Ovary (tissue), 9 donors: Measurements from ENCODE around the gene PTTG1IP. TPM values are rescaled to one million over a fixed set of nuclear protein-coding genes. Genes with fewer than 3 reads are reported as not detected.

Experiments
- DNase-seq, 5 donors: peaks; one replicate each; pipeline ENCODE4 v3.0.0-alpha.2; 2019 to 2020
- H3K27ac ChIP-seq, 2 donors: fragments of 200-600 bp; one replicate each; pipeline versions ENCODE4 v1.5.1 to v1.8.0; 2019 to 2022
- H3K27me3 ChIP-seq: fragments of 200-600 bp; one replicate; pipeline ENCODE4 v1.8.0; 2022
- H3K36me3 ChIP-seq: fragments of 200-600 bp; sonication (generic); one replicate; pipeline ENCODE4 v1.5.1; 2019
- H3K4me1 ChIP-seq: one replicate; pipeline ENCODE4 v1.8.1; 2013; ENCODE audit warnings: mild to moderate bottlenecking, moderate library complexity; ENCODE audit not compliant: insufficient read depth
- H3K4me3 ChIP-seq: fragments of 200-600 bp; sonication (generic); one replicate; pipeline ENCODE4 v1.5.1; 2017
- H3K9me3 ChIP-seq, 2 donors: fragments of 200-600 bp in 1 of 2; sonication (generic) in 1 of 2; one replicate each; pipeline versions ENCODE4 v1.5.1 to v1.8.1; 2013 to 2019; ENCODE audit warnings: mild to moderate bottlenecking in 1 of 2, moderate library complexity in 1 of 2
- EP300 ChIP-seq: sonication (generic); formaldehyde crosslinking; IDR thresholded peaks from one replicate; pipeline ENCODE4 v1.6.1; 2017; ENCODE audit warnings: antibody characterized with exemption
- POLR2A ChIP-seq: fragments of 450-650 bp; IDR thresholded peaks from one replicate; pipeline ENCODE4 v1.6.1; 2017; ENCODE audit warnings: antibody characterized with exemption, mild to moderate bottlenecking, moderate library complexity
- WGBS, 3 donors: extraction: QIAGEN DNeasy Blood & Tissue Kit in 1 of 3; methylation state at CpG; one replicate each; pipeline versions ENCODE4 v1.1.5 to v1.1.7; 2013 to 2017; 5-methylcytosine and 5-hydroxymethylcytosine counted together
- intact Hi-C, 4 donors: fragments of 100-400 bp; cut with DNase I; formaldehyde crosslinking; loops; one replicate each; pipeline versions ENCODE4 v1.11.0 to v1.15.1; 2022 to 2023
- polyA plus RNA-seq, 2 donors: library from polyadenylated mRNA; stranded (reverse); fragments of 200-250 nt in 1 of 2; fragments of 350-450 nt in 1 of 2; fragmentation: Illumina TruSeq in 1 of 2; extraction: RNeasy Lipid Tissue Mini Kit (QIAGEN cat#74804) in 1 of 2; gene quantifications; one replicate each; pipeline ENCODE4 v1.2.3, GENCODE V29; 2013 to 2014
- total RNA-seq, 7 donors: library from RNA; depleted of rRNA in 2 of 7; stranded (reverse); fragments of >200 nt in 2 of 7; fragmentation: NEBNext Ultra II Directional in 3 of 7; extraction: Animal tissue kit (Norgen Biotek cat#: 25700) in 3 of 7; gene quantifications; one replicate each; pipeline versions ENCODE4 v1.1.0 to v1.2.4, GENCODE V29; 2016 to 2023
- TF ChIP-seq, protein P1 (sequence below), 3 donors: fragments of 450-650 bp in 2 of 3; fragments of 200-600 bp in 1 of 3; IDR thresholded peaks; one replicate each; pipeline versions ENCODE4 v1.5.1 to v1.8.0; 2016 to 2022; ENCODE audit warnings: antibody characterized with exemption in 3 of 3, mild to moderate bottlenecking in 1 of 3
- donor health status: DM: no; HTN: no; CAD: no; lungs with moderate emphysema.
- donor health status: DM: no; HTN: no; CAD: no.
- donor health status: Bipolar disorder and iron deficiency.
- donor health status: DM: yes; HTN: yes; CAD: no.
- donor health status: DM: no; HTN: no; CAD: no.
- donor health status: DM: yes; HTN: yes; CAD: no.

The PTTG1IP gene
- total and polyA plus RNA-seq, 9 donors, result 133 to 420 (median 144) TPM

DNA sequence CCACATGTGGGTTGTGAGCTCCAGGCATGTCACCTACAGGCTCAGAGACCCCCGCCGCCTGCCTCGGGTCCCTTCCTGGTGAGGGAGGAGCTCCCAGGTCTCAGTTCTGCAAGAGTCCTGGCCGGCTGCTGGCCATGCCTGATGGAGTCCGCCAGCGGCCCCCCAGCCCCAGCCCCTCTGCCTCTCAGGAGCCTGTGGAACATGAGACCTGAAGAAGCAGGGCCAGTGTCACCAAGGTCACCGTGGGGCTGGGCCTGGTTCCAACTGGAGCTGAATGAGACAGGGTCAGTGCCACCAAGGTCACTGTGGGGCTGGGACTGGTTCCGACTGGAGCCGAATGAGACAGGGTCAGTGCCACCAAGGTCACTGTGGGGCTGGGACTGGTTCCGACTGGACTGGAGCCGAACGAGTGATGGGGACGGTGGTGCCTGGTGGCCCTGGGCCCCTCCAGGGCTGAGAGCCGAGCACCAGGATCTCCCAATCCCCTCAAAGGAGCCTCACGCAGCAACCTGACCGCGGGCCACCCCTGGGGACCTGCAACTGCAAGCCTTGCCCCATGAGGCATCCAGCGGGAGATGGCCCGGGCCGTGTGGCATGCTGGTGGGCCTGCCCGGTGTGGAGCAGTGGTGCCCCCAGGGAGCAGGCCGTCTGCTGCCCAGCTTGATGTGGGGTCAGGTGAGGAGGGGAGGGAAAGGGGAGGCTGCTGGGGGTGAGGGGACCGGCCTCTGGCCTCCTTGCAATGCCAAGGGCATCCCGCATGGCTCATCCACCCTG lies 14.5 kb upstream of the PTTG1IP start:
- no peak for DNase-seq
- 81 to 89% (median 88%) methylated on average over 21 to 24 of the region's 24 CpGs for WGBS, 3 donors
- H3K27me3 ChIP-seq, result no peaks in the 10 kb centered on the region
- TF ChIP-seq EP300 (no peak), POLR2A (no peak)
- TF ChIP-seq, protein P1, sequence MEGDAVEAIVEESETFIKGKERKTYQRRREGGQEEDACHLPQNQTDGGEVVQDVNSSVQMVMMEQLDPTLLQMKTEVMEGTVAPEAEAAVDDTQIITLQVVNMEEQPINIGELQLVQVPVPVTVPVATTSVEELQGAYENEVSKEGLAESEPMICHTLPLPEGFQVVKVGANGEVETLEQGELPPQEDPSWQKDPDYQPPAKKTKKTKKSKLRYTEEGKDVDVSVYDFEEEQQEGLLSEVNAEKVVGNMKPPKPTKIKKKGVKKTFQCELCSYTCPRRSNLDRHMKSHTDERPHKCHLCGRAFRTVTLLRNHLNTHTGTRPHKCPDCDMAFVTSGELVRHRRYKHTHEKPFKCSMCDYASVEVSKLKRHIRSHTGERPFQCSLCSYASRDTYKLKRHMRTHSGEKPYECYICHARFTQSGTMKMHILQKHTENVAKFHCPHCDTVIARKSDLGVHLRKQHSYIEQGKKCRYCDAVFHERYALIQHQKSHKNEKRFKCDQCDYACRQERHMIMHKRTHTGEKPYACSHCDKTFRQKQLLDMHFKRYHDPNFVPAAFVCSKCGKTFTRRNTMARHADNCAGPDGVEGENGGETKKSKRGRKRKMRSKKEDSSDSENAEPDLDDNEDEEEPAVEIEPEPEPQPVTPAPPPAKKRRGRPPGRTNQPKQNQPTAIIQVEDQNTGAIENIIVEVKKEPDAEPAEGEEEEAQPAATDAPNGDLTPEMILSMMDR (IDR thresholded peaks at IDR 0.05), result no peak
- no peaks in the 10 kb centered on the region for H3K36me3 ChIP-seq
- H3K27ac ChIP-seq, result no peak overlapping the region
- no peaks in the 10 kb centered on the region for H3K4me1 ChIP-seq
- H3K4me3 ChIP-seq, result no peak overlapping the region
- intact Hi-C loops, result no loop called here
- H3K9me3 ChIP-seq, result no peaks in the 10 kb centered on the region

DNA sequence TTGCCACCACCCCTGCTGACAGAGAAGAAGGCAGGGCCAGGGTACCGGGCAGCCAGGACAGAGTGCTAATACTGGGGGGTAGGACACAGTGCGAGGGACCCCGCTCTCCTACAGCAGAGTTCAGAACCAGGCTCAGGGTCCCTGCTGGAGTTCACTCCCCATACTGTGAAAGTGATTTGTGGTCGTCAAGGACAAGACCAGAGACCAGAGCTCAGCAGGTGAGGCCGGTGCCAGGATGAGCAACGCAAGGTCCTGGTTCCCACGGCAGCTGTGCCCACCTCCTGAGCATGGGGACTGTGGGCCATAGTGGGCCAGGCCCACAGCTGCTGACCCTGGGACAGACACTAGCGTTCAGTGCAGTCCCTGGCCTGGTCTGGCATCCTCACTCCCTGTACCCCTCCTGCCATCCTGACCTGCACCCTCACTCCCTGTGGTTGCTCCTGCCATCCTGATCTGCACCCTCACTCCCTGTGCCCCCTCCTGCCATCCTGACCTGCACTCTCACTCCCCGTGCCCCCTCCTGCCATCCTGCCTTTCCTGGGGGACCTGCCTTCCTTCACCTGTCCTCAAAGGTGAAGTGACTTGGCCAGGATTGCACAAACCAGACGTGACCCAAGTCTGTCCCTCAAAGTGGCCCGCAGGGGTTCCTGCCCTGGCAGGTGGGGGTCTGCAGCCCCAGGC lies 13.8 kb upstream of the PTTG1IP start:
- DNase-seq, result no peak
- no peaks in the 10 kb centered on the region for H3K9me3 ChIP-seq
- H3K36me3 ChIP-seq, result no peaks in the 10 kb centered on the region
- WGBS, 3 donors, result 85 to 88% (median 87%) methylated on average over 11 of the region's 11 CpGs
- no peak overlapping the region for H3K4me3 ChIP-seq
- no peaks in the 10 kb centered on the region for H3K27me3 ChIP-seq
- intact Hi-C loops, result no loop called here
- no peaks in the 10 kb centered on the region for H3K4me1 ChIP-seq
- H3K27ac ChIP-seq, result no peak overlapping the region
- TF ChIP-seq POLR2A (no peak), EP300 (no peak)
- TF ChIP-seq, protein P1 (IDR thresholded peaks at IDR 0.05), result no peak

DNA sequence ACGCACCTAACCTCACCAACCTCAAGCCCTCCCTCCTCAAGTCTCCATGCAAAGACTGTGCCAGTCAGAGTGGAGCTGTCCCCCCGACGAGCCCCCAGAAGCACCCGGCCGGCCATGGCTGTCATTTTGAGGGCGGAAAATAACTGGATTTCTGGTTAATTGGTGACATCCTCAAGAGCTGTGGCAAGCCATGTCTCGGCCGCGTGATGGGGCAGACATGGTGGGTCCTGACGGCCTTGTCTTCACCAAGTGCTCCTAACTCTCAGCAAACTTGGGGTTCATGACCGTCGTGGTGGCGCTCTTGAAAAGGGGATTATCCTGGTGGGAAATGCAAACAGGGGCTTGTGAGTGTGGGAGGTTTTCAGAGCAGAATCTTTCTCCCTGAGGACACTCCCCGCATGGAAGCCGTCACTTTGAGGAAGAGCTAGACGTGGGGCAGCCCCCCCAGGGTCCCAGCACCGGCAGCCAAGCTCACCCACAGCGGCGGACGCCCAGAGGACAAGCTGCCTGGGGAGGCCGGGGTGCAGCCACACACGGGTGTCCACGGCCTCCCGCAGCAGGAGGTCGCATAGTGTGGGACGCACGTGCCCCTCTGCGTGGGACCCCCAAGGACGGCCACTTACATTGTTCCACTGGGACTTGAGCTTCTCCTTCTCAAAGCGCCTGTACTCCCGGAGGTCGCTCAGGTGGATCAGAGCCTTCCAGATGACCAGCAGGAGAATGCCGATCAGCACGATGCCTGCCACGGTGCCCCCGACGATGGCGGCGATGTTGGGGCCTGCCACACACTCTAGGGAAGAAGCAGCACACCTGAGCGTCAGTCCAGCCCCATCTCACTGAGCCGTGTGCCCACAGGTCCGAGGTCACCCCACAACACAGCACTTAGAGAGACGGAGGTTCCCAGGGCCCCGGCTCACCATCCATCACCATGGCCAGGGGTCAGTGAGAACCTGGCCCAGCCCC lies 12.9 kb upstream of the PTTG1IP start:
- H3K27me3 ChIP-seq, result no peaks in the 10 kb centered on the region
- 86% methylated on average over 44 of the region's 44 CpGs for WGBS, 3 donors
- H3K4me1 ChIP-seq, result no peaks in the 10 kb centered on the region
- no peaks in the 10 kb centered on the region for H3K9me3 ChIP-seq
- H3K27ac ChIP-seq, result no peak overlapping the region
- H3K4me3 ChIP-seq, result no peak overlapping the region
- intact Hi-C loops, result no loop called here
- no peak for TF ChIP-seq EP300
- TF ChIP-seq POLR2A, result no peak
- TF ChIP-seq, protein P1 (IDR thresholded peaks at IDR 0.05), result no peak
- DNase-seq, result no peak
- no peaks in the 10 kb centered on the region for H3K36me3 ChIP-seq

DNA sequence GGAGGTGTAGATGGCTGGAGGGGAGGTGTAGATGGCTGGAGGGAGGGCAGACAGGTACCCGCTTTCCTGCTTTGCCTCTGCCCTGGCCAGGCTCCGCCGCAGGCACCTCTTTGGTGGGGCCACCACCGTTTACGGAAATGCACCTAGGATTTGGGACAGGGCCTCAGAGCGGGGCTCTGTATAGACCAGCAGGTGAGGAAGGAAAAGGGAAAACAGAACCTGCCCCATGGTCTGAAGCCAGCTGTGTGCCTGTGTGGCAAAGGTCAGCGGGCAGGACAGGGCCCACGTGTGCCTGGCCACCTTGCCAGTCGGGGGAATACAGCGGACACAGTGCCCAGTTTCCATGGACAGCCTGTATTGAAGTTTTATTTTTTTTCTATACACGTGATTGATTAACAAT lies 12.1 kb upstream of the PTTG1IP start:
- 78 to 79% (median 78%) methylated on average over 11 of the region's 11 CpGs for WGBS, 3 donors
- intact Hi-C loops, result no loop called here

More for the DNA sequence above, 12.1 kb upstream of the PTTG1IP start:
- DNase-seq, result no peak
- no peaks in the 10 kb centered on the region for H3K9me3 ChIP-seq
- TF ChIP-seq, protein P1 (IDR thresholded peaks at IDR 0.05), result no peak
- TF ChIP-seq EP300 (no peak), POLR2A (no peak)
- H3K27ac ChIP-seq, result no peak overlapping the region
- no peaks in the 10 kb centered on the region for H3K27me3 ChIP-seq
- no peaks in the 10 kb centered on the region for H3K36me3 ChIP-seq
- no peaks in the 10 kb centered on the region for H3K4me1 ChIP-seq
- H3K4me3 ChIP-seq, result no peak overlapping the region
